Dermis blood vessel endothelial cell (primary cell): ENCODE measurements around the gene SRP68. TPM values are rescaled to one million over a fixed set of nuclear protein-coding genes. Genes with fewer than 3 reads are reported as not detected.
A peak's percentile ranks its signal among the peaks of the same experiment; 100 is the strongest.
"Not testable (repeated sequence)": the region's sequence is repeated elsewhere in the genome, so short reads cannot be mapped to it uniquely, and the experiment has no call there.

Experiments
- DNase-seq: peaks from one replicate; pipeline ENCODE4 v3.0.0; 2010
- total RNA-seq: library from RNA; depleted of rRNA; stranded (reverse); fragments of >200 nt; gene quantifications from 2 replicates; pipeline ENCODE4 v1.2.3, GENCODE V29; 2014

The SRP68 gene
- total RNA-seq, 1 donor from 2014 or later: 28.2 TPM

GRCh38 chr17:76076765-76077583 is 4.7 kb upstream of the SRP68 start:
- DNase-seq: no peak

DNA sequence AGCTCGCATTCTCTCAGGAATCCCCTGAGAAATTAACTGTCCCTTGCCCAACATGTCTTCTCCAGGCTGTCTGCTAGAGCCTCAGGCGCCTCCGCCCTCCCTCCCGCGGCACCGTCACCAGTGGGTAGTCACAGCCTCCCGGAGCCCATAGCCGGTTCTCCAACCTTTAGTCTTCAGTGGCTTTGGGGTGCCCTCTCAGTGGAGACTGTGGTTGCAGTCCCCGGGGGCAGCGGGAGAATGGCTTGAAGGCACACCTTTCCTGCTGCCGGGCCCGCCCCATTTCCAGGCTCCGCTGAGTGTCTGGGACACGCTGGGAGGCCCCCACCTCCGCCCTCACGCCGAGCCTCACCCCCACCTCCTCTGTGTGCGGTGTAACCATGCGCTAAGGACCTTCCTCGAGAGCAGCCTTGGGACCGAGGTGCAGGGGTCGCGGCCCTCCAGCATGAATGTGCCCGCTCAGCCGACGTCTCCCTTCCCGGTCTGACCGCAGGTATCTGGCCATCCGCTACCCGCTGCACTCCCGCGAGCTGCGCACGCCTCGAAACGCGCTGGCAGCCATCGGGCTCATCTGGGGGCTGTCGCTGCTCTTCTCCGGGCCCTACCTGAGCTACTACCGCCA is 3.9 kb upstream of the SRP68 start:
- no peak for DNase-seq

GRCh38 chr17:76075364-76076145 is 3.2 kb upstream of the SRP68 start:
- peak; percentile 55 for DNase-seq

DNA sequence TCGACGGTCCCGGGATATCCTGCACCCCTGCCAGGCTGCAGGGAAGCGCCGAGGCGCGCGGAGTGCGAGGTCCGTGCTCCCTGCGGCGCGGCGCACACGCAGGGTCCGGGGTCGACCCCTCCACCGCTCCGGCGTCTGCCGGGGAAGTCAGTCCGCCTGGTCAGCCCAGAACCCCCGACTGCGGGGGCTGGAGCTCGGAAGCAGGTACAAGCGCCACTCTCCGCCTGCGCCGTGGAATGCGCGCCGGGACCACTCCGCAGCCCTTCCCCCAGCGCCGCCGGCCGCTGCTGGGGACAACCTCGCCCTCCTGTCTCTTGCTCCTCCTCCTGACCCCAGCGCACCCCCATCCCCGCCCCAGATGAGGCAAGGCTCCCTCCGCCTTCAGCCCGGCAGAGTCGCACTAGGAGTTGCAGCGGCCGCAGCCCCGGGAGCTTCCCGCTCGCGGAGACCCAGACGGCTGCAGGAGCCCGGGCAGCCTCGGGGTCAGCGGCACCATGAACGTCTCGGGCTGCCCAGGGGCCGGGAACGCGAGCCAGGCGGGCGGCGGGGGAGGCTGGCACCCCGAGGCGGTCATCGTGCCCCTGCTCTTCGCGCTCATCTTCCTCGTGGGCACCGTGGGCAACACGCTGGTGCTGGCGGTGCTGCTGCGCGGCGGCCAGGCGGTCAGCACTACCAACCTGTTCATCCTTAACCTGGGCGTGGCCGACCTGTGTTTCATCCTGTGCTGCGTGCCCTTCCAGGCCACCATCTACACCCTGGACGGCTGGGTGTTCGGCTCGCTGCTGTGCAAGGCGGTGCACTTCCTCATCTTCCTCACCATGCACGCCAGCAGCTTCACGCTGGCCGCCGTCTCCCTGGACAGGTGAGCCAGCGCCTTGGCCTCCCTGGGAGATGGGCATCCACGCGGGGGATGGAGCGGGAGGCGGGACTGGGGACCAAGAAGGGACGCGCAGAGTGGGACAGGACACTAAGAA is 2.4 kb upstream of the SRP68 start, which contains the start of gene GALR2:
GALR2 (plus strand) TSS at position 392 of the 974 bp plus-strand sequence; CDS start at position 495, 103 bp downstream.
- no peak for DNase-seq

DNA sequence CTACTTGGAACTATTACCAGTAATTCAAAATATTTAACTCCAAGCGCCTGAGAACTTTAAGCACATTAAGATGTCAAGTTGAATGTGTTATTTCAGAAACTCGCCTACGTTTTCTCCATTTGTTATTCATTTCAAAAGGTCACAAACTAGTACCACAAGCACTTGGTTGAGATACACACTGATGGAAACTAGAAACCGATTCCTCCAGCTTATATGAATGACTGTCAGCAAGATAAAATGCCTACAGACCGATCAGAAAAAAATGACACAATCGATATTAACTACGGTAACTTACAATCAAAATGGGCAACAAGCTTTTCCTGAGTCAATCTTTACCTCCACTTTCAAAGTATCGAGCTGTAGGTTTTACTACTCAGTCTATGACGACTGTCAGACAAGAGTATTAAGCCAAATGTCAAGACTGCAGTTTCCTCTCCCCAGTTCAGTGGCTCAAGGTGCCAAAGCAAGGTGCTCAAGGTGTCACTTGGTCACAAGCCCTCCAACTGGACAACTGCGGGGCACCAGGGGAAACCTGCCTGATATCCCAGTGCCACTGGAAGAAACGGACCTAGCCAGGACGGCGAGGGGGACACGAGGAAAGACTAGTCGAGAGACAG is 678 bp downstream of the SRP68 start:
- DNase-seq: no peak

DNA sequence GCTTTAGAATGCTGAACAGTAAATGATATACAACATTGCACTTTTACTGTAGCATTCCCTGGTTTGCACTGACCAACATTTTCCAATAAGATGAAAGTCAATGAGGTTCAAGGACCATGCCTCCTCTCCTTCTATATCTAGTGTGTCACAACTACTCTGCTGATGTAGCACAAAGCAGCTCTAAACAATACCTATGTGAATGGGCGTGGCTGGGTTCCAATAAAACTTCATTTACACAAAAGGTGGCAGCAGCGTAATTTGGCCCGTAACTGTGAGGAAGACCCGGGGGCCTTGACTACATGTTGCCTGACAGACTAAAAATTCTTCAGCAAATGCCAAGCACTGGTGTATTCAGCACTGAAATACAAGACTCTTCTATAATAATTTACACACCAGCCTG is 6.5 kb downstream of the SRP68 start:
- no peak for DNase-seq

DNA sequence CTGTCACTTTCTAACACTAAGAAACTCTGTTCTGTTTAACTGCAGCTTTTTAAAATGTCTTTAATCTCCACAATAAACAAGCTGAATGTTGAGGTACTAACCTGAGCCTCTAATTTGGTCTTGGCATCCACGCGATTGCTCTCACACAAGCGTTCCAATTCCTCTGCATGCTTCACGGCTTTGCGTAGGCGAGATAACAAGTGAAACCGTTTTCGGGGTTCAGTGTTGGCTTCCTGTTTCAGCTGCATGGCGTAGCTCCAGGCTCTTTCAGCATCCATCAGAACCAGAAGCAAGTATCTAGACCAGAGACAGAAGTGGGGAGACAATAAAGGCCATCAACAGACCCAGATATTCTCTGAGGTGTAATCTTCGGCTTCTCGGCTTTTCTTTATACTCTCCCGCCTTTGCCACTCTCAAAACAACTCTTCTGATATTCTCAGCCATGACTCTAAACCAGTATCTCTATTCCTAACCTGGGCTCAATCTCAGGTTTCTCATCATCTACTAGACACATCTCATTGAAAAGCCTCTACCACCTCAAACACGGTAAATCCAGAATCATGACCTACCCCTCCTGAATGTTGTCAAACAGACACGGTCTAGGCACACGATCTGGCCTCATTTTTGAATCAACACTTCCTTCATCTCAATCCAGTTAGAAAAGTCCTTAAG is 8.3 kb downstream of the SRP68 start:
- DNase-seq: no peak

- not testable (repeated sequence) for DNase-seq
Observed at GRCh38 chr17:76058264-76058663, 14.1 kb downstream of the SRP68 start.

- DNase-seq: no peak
Observed at GRCh38 chr17:76056882-76057281, 15.4 kb downstream of the SRP68 start.

GRCh38 chr17:76054112-76054476 is 18.2 kb downstream of the SRP68 start:
- no peak for DNase-seq

GRCh38 chr17:76053246-76054111 is 18.8 kb downstream of the SRP68 start:
- DNase-seq: peak; percentile 73

- no peak for DNase-seq
Observed at GRCh38 chr17:76051561-76051960, 20.8 kb downstream of the SRP68 start.

DNA sequence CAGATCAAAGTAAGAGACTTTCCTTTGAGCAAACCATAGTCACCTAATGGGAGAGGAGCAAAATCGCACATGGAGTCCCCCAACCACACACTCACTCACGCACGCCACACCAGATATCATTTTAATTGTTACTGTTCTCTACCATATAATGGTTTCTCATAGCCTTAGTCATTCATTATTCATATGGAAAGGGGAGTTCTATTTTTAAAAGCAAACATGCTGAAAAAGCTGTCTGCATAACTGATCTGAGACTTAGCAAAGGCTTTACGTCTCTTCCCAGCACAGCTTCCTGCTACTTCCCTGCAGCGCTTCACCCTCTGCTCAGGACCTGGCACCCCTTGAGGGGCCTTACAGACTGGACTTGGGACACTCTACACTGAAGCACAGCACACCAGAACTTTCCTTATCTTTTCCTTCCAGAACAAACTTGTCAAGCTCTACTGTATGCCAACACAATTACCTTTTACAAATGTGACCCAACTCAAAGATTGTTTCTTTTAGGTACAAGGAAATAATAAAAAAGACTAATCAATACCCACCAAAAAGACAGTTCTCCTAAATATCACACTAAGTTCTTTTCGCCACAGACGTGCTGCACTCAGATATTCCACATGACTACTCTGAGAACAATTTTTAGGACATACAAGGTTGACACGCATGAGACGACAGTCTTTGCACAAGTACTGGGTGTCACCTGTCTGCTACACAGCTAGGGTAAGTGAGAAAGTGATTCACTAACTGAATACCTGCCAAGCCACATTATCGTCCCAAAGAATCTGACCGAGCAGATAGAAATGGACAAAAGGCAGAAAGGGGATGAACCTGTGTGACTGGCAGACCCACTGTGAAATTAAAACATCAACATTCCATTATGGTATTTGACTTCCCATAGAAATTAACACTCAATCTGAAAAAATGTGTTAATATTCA is 21.5 kb downstream of the SRP68 start:
- no peak for DNase-seq

- DNase-seq: no peak
Observed at GRCh38 chr17:76049836-76050537, 22.3 kb downstream of the SRP68 start.

DNA sequence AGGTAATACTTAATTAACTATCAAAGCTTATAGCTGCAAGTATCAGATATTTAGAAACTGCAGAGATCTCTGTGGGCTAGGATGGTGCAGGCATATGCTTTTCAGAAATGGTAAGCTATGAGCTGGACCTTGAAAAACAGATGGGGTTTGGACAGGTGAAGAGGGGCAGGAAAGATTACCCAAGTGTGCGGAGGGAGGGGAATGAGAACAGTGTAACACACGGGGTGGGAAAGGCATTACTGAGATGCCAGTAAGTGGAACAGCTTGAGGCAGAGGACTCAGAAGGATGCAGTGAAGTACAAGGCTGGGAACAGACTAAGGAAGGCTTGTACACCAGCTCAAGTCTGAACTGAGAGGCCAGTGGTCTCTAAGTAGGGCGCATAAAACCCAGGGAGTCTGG is 23.1 kb downstream of the SRP68 start:
- no peak for DNase-seq

DNA sequence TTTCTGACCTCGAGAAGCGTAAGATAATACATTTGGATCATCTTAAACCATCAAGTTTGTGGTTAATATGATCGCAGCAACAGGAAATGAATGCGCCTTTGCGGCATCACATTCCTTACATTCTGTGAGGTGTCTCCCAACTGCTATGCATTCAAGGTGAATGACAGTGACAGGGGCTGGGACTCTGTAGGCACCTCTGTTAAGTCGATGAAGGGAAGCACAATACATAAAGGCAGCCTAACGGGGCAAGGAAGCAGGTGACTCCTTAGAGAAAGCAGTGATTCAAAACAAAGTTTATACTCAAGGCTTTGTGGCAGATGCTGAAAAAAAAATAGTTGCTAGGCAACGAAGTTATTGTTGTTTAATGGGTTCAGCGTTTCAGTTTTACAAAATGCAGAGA is 23.6 kb downstream of the SRP68 start:
- peak; percentile 37 for DNase-seq

DNA sequence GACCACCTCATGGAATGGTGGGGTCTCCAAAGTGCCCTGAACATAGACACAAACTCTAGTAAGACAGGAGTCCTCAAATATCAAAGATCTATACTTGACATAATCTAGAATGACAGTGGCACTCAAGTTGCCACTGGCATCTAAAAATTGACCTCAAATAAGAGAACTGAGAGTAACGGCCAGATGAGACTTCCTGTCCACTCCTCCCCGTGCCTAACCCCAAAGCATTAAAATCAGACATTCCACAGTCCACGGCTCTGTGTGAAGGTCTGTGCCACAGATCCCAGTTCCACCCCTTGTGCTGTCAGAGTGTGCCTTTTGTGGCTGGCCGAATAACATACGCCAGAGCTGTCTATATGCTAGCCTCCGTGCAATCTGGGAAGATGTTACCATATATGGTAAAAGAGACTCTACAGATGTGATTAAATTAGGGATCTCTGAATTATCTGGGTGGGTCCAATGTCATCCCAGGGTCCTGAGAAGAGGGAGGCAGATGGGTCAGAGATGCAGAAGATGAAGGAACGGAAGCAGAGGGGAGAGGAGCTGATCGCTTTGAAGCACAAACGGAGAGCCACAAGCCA is 24.2 kb downstream of the SRP68 start:
- DNase-seq: no peak

DNA sequence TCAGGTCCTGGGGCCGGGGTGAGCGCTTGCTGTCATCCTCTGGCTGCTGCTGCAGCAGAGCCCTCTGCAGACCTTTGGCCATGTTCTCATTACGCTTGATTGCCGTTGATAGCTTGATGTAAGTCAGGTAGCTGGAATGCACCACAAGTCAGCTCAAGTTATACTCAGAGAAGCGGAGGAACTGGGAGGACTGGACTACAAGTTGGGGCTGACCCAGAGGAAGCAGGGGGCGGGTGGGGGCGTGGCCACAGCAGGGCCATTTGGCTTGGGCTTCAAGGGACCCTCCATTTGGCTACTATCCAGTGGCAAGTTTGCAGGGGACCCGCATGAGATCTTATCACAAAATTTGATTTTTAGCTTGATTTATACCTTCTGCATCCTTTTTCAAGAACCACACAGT is 26.3 kb downstream of the SRP68 start:
- no peak for DNase-seq
